IMR-90 (cell line): ENCODE measurements around the gene BTLA. TPM values are rescaled to one million over a fixed set of nuclear protein-coding genes. Genes with fewer than 3 reads are reported as not detected.

Experiments
- ATAC-seq: fragments of 200-7000 bp; cut with Tn5 transposase; 2 replicates; pipeline ENCODE4 v1.9.1; 2020; ENCODE audit warnings: low read depth, mild to moderate bottlenecking, moderate library complexity
- BruUV-seq: library from RNA; stranded (reverse); fragments of 400-500 nt; replicated peaks from 2 replicates; lab custom pipeline; 2021; lab: Mats Ljungman, UMichigan
- CTCF ChIA-PET: fragments of 300-600 bp; formaldehyde crosslinking; extraction: SDS; loops from one replicate; lab custom pipeline; 2021; ENCODE audit warnings: antibody characterized with exemption; lab: Yijun Ruan, JAX
- POLR2A ChIA-PET: fragments of 300-600 bp; sonication (Branson Sonifier 250); formaldehyde crosslinking; loops from one replicate; lab custom pipeline; 2022; ENCODE audit warnings: antibody characterized with exemption; ENCODE audit not compliant: unreplicated experiment; lab: Charles Lee
- DNase-seq: peaks from one replicate; pipeline ENCODE4 v3.0.0; 2013
- H2AFZ ChIP-seq: replicated peaks from 2 replicates; pipeline ENCODE3; 2013; ENCODE audit warnings: low read length, mild to moderate bottlenecking; ENCODE audit not compliant: poor library complexity
- H2AK5ac ChIP-seq: 2 replicates; pipeline ENCODE4 v1.6.1; 2013; ENCODE audit warnings: low read depth, low read length, inconsistent platforms
- H2AK9ac ChIP-seq: replicated peaks from 2 replicates; pipeline ENCODE3; 2013; ENCODE audit warnings: mild to moderate bottlenecking, low read depth, low read length, moderate library complexity; ENCODE audit not compliant: poor library complexity
- H2BK120ac ChIP-seq: 2 replicates; pipeline ENCODE4 v1.6.1; 2013; ENCODE audit warnings: low read depth, low read length, inconsistent platforms
- H2BK15ac ChIP-seq: 3 replicates; pipeline ENCODE4 v1.6.1; 2013; ENCODE audit warnings: low read depth, low read length, inconsistent platforms
- H2BK20ac ChIP-seq: 2 replicates; pipeline ENCODE4 v1.6.1; 2013; ENCODE audit warnings: low read depth, mild to moderate bottlenecking, inconsistent platforms, low read length, moderate library complexity
- H2BK5ac ChIP-seq: 2 replicates; pipeline ENCODE4 v1.6.1; 2013; ENCODE audit warnings: mild to moderate bottlenecking, low read depth, low read length, inconsistent platforms; ENCODE audit not compliant: poor library complexity, severe bottlenecking
- H3K14ac ChIP-seq: replicated peaks from 2 replicates; pipeline ENCODE4 v1.6.1; 2013; ENCODE audit warnings: low read depth, low read length, inconsistent platforms
- H3K18ac ChIP-seq: 2 replicates; pipeline ENCODE4 v1.6.1; 2013; ENCODE audit warnings: low read depth, low read length, control low read depth
- H3K23ac ChIP-seq: 2 replicates; pipeline ENCODE4 v1.6.1; 2013; ENCODE audit warnings: low read depth, low read length, inconsistent platforms
- H3K27ac ChIP-seq: 2 replicates; pipeline ENCODE4 v1.5.1; 2013; ENCODE audit warnings: mild to moderate bottlenecking, control low read depth, low read length; ENCODE audit not compliant: insufficient read depth
- H3K27me3 ChIP-seq: 2 replicates; pipeline ENCODE4 v1.6.1; 2013; ENCODE audit warnings: low read length; ENCODE audit not compliant: control insufficient read depth, insufficient read depth
- H3K36me3 ChIP-seq: 2 replicates; pipeline ENCODE4 v1.6.1; 2013; ENCODE audit warnings: low read length, mixed read lengths; ENCODE audit not compliant: control insufficient read depth, insufficient read depth
- H3K4ac ChIP-seq: 2 replicates; pipeline ENCODE4 v1.6.1; 2013; ENCODE audit warnings: low read depth, low read length, inconsistent platforms
- H3K4me1 ChIP-seq: 2 replicates; pipeline ENCODE4 v1.6.1; 2013; ENCODE audit warnings: low read length, mixed read lengths; ENCODE audit not compliant: control insufficient read depth, insufficient read depth
- H3K4me2 ChIP-seq: 2 replicates; pipeline ENCODE4 v1.6.1; 2013; ENCODE audit warnings: low read depth, mild to moderate bottlenecking, control low read depth, low read length, moderate library complexity
- H3K4me3 ChIP-seq: 2 replicates; pipeline ENCODE4 v1.5.1; 2013; ENCODE audit warnings: low read depth, mild to moderate bottlenecking, control low read depth, low read length, moderate library complexity; ENCODE audit not compliant: insufficient read depth
- H3K56ac ChIP-seq: 2 replicates; pipeline ENCODE4 v1.6.1; 2013; ENCODE audit warnings: low read length, inconsistent platforms; ENCODE audit not compliant: insufficient read depth; ENCODE audit errors: extremely low read depth
- H3K79me1 ChIP-seq, 2 experiments: 2 replicates each; pipeline ENCODE4 v1.6.1; 2013; ENCODE audit warnings: low read length in 2 of 2, inconsistent platforms in 1 of 2, low read depth in 1 of 2
- H3K9ac ChIP-seq: 2 replicates; pipeline ENCODE4 v1.6.1; 2013; ENCODE audit warnings: low read depth, low read length, control low read depth
- H3K9me1 ChIP-seq: 2 replicates; pipeline ENCODE4 v1.6.1; 2013; ENCODE audit warnings: low read length, inconsistent platforms; ENCODE audit not compliant: insufficient read depth
- H3K9me3 ChIP-seq: 2 replicates; pipeline ENCODE4 v1.6.1; 2013; ENCODE audit warnings: low read length; ENCODE audit not compliant: control insufficient read depth, insufficient read depth
- H4K20me1 ChIP-seq: 2 replicates; pipeline ENCODE4 v1.6.1; 2013; ENCODE audit warnings: low read length, inconsistent platforms; ENCODE audit not compliant: insufficient read depth
- H4K5ac ChIP-seq: 2 replicates; pipeline ENCODE4 v1.6.1; 2013; ENCODE audit warnings: mild to moderate bottlenecking, low read depth, low read length, control low read depth
- H4K8ac ChIP-seq, 2 experiments: 2 replicates each; pipeline ENCODE4 v1.6.1; 2013; ENCODE audit warnings: low read depth in 2 of 2, low read length in 2 of 2, control low read depth in 1 of 2, inconsistent platforms in 1 of 2
- H4K91ac ChIP-seq: 2 replicates; pipeline ENCODE4 v1.6.1; 2013; ENCODE audit warnings: low read depth, low read length, inconsistent platforms; ENCODE audit not compliant: insufficient read depth
- BHLHE40 ChIP-seq: fragments of 150-350 bp; IDR thresholded peaks from 2 replicates; pipeline ENCODE4 v1.6.1; 2016; ENCODE audit warnings: mild to moderate bottlenecking, low read depth, low read length
- CEBPB ChIP-seq: IDR thresholded peaks from 2 replicates; pipeline ENCODE4 v1.6.1; 2012; ENCODE audit warnings: low read depth, low read length, improper control_type of control experiment
- CHD1 ChIP-seq: IDR thresholded peaks from 2 replicates; pipeline ENCODE4 v1.6.1; 2012; ENCODE audit warnings: low read depth, low read length, improper control_type of control experiment
- ELK1 ChIP-seq: fragments of 150-350 bp; IDR thresholded peaks from 2 replicates; pipeline ENCODE4 v1.6.1; 2016; ENCODE audit warnings: low read depth, mild to moderate bottlenecking, low read length, moderate library complexity, borderline replicate concordance
- FOS ChIP-seq: fragments of 150-350 bp; IDR thresholded peaks from 2 replicates; pipeline ENCODE4 v1.6.1; 2016; ENCODE audit warnings: low read depth, low read length
- MAFK ChIP-seq: IDR thresholded peaks from 2 replicates; pipeline ENCODE4 v1.6.1; 2012; ENCODE audit warnings: low read depth, low read length, improper control_type of control experiment
- MAZ ChIP-seq: IDR thresholded peaks from 2 replicates; pipeline ENCODE4 v1.6.1; 2012; ENCODE audit warnings: low read depth, mild to moderate bottlenecking, low read length, improper control_type of control experiment, moderate library complexity, borderline replicate concordance
- MXI1 ChIP-seq: IDR thresholded peaks from 2 replicates; pipeline ENCODE4 v1.6.1; 2012; ENCODE audit warnings: low read depth, mild to moderate bottlenecking, low read length, moderate library complexity, borderline replicate concordance
- NFE2L2 ChIP-seq: fragments of 150-350 bp; IDR thresholded peaks from 2 replicates; pipeline ENCODE4 v1.6.1; 2016; ENCODE audit warnings: low read depth, mild to moderate bottlenecking, low read length
- POLR2A ChIP-seq: IDR thresholded peaks from 2 replicates; pipeline ENCODE4 v1.6.1; 2012; ENCODE audit warnings: mild to moderate bottlenecking, low read depth, low read length
- RAD21 ChIP-seq: IDR thresholded peaks from 2 replicates; pipeline ENCODE4 v1.6.1; 2012; ENCODE audit warnings: low read length, improper control_type of control experiment
- RCOR1 ChIP-seq: IDR thresholded peaks from 2 replicates; pipeline ENCODE4 v1.6.1; 2012; ENCODE audit warnings: mild to moderate bottlenecking, low read length, improper control_type of control experiment; ENCODE audit not compliant: insufficient replicate concordance
- RFX5 ChIP-seq: IDR thresholded peaks from 2 replicates; pipeline ENCODE4 v1.8.0; 2012; ENCODE audit warnings: low read depth, mild to moderate bottlenecking, low read length, moderate library complexity
- SMC3 ChIP-seq: fragments of 150-350 bp; IDR thresholded peaks from 2 replicates; pipeline ENCODE4 v1.6.1; 2016; ENCODE audit warnings: low read depth, mild to moderate bottlenecking, antibody characterized with exemption, low read length, moderate library complexity
- USF2 ChIP-seq: fragments of 150-350 bp; IDR thresholded peaks from 2 replicates; pipeline ENCODE4 v1.6.1; 2017; ENCODE audit warnings: mild to moderate bottlenecking, antibody characterized with exemption, low read length, low read depth
- WGBS, 2 experiments: methylation state at CpG; one replicate each; pipeline versions ENCODE4 v1.1.5 to v1.1.7; 2013; ENCODE audit warnings: missing lambda C conversion rate in 2 of 2; ENCODE audit not compliant: insufficient read length in 1 of 2; ENCODE audit errors: extremely low coverage in 2 of 2; 5-methylcytosine and 5-hydroxymethylcytosine counted together
- dilution Hi-C: fragments of 300-500 bp; cut with HindIII; formaldehyde crosslinking; loops from one replicate; pipeline ENCODE4 v1.14.3; 2018; ENCODE audit warnings: low sequenced_read_pairs; ENCODE audit not compliant: unreplicated experiment
- in situ Hi-C: fragments of 300-500 bp; cut with MboI; formaldehyde crosslinking; loops from 3 replicates; pipeline ENCODE4 v1.14.3; 2019; ENCODE audit warnings: low sequenced_read_pairs, inconsistent platforms, mixed read lengths
- intact Hi-C: fragments of 100-400 bp; cut with micrococcal nuclease; formaldehyde crosslinking; loops from 2 replicates; pipeline ENCODE4 v1.10.0; 2022
- polyA plus RNA-seq, 3 experiments: library from polyadenylated mRNA; depleted of rRNA; stranded (reverse); fragments of >200 nt; gene quantifications; 2 replicates each; pipeline ENCODE4 v1.2.3, GENCODE V29; 2012; ENCODE audit warnings: low replicate concordance in 1 of 3
- total RNA-seq: library from RNA; depleted of rRNA; stranded (reverse); fragments of >200 nt; gene quantifications from 2 replicates; pipeline ENCODE4 v1.2.3, GENCODE V29; 2012
- TF ChIP-seq, protein P1 (sequence below): conservative IDR thresholded peaks from 2 replicates; pipeline ENCODE4 v1.5.1; 2012; ENCODE audit warnings: mild to moderate bottlenecking, low read depth, low read length, improper control_type of control experiment

BTLA gene
- total and polyA plus RNA-seq, 2 of the 4 experiments (the other 2 are of a cell fraction), result not detected

GRCh38 chr3:112429960-112430359 is 69.3 kb downstream of the BTLA start:
- TF ChIP-seq MAZ (no peak), RAD21 (no peak), USF2 (no peak), CEBPB (no peak), SMC3 (no peak), FOS (no peak), MXI1 (no peak), POLR2A (no peak), CHD1 (no peak), RFX5 (no peak), ELK1 (no peak), RCOR1 (no peak), NFE2L2 (no peak), BHLHE40 (no peak), MAFK (no peak)
- TF ChIP-seq, protein P1, sequence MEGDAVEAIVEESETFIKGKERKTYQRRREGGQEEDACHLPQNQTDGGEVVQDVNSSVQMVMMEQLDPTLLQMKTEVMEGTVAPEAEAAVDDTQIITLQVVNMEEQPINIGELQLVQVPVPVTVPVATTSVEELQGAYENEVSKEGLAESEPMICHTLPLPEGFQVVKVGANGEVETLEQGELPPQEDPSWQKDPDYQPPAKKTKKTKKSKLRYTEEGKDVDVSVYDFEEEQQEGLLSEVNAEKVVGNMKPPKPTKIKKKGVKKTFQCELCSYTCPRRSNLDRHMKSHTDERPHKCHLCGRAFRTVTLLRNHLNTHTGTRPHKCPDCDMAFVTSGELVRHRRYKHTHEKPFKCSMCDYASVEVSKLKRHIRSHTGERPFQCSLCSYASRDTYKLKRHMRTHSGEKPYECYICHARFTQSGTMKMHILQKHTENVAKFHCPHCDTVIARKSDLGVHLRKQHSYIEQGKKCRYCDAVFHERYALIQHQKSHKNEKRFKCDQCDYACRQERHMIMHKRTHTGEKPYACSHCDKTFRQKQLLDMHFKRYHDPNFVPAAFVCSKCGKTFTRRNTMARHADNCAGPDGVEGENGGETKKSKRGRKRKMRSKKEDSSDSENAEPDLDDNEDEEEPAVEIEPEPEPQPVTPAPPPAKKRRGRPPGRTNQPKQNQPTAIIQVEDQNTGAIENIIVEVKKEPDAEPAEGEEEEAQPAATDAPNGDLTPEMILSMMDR, result no peak
- Histone ChIP-seq H2BK5ac (no peak overlapping the region), H2AK5ac (no peak overlapping the region), H3K27me3 (peaks cover 1% of the 10 kb centered on the region), H3K79me1 (no peaks in the 10 kb centered on the region), H3K4ac (no peak overlapping the region), H4K8ac (no peak overlapping the region), H2AK9ac (no peak overlapping the region), H2AFZ (no peak overlapping the region), H3K27ac (no peak overlapping the region), H4K20me1 (no peaks in the 10 kb centered on the region), H3K23ac (no peak overlapping the region), H4K91ac (no peak overlapping the region), H4K5ac (no peak overlapping the region), H3K9me3 (no peaks in the 10 kb centered on the region), H3K4me2 (no peak overlapping the region), H3K14ac (no peak overlapping the region), H2BK120ac (no peak overlapping the region), H3K36me3 (no peaks in the 10 kb centered on the region), H3K4me1 (no peaks in the 10 kb centered on the region), H3K4me3 (no peak overlapping the region), H3K9me1 (no peaks in the 10 kb centered on the region), H3K9ac (no peak overlapping the region), H2BK15ac (no peak overlapping the region), H3K56ac (no peak overlapping the region), H2BK20ac (no peak overlapping the region), H3K18ac (no peak overlapping the region)
- in situ Hi-C loops, result no loop called here
- WGBS, 2 experiments, result no CpG with 5 or more reads among the region's 3 CpGs
- POLR2A ChIA-PET, result no interaction called here
- DNase-seq (no peak), ATAC-seq (no peak)
- CTCF ChIA-PET, result no interaction called here
- dilution Hi-C loops, result no loop called here
- no TSS peak for BruUV-seq
- intact Hi-C loops, result no loop called here
